NCI-H1092 treated with DMSO at 0.1 percent for 48 hours (cell line): ENCODE data around the gene SORCS2.

Source experiments
- DNase-seq: peaks from one replicate; lab custom pipeline; 2025; lab: John Stamatoyannopoulos, UW

Gene SORCS2

GRCh38 chr4:7356667-7357310 lies 164.5 kb downstream of the SORCS2 start:
- DNase-seq = no peak

GRCh38 chr4:7357323-7357722 lies 165.0 kb downstream of the SORCS2 start:
- no peak for DNase-seq

GRCh38 chr4:7358100-7358735 lies 165.9 kb downstream of the SORCS2 start:
- no peak for DNase-seq

GRCh38 chr4:7359400-7360062 lies 167.2 kb downstream of the SORCS2 start:
- DNase-seq = peak; percentile 80

GRCh38 chr4:7360806-7361205 lies 168.5 kb downstream of the SORCS2 start:
- DNase-seq = no peak

GRCh38 chr4:7361280-7361895 lies 169.1 kb downstream of the SORCS2 start:
- no peak for DNase-seq

GRCh38 chr4:7362341-7362740 lies 170.0 kb downstream of the SORCS2 start:
- DNase-seq = no peak

GRCh38 chr4:7362862-7363430 lies 170.6 kb downstream of the SORCS2 start:
- no peak for DNase-seq

- peak; percentile 73 for DNase-seq
These were observed 172.6 kb downstream of the SORCS2 start for GRCh38 chr4:7364979-7365378.

- peak; percentile 99 for DNase-seq
These were observed 173.3 kb downstream of the SORCS2 start for GRCh38 chr4:7365462-7366179.

GRCh38 chr4:7366180-7366945 lies 174.0 kb downstream of the SORCS2 start:
- DNase-seq = no peak

GRCh38 chr4:7366954-7367353 lies 174.6 kb downstream of the SORCS2 start:
- no peak for DNase-seq

- peak; percentile 74 for DNase-seq
These were observed 175.1 kb downstream of the SORCS2 start for GRCh38 chr4:7367406-7367805.

- peak; percentile 52 for DNase-seq
These were observed 175.5 kb downstream of the SORCS2 start for GRCh38 chr4:7367864-7368277.

- DNase-seq = no peak
These were observed 176.0 kb downstream of the SORCS2 start for GRCh38 chr4:7368296-7368695.

GRCh38 chr4:7369511-7369910 lies 177.2 kb downstream of the SORCS2 start:
- no peak for DNase-seq

- DNase-seq = no peak
These were observed 177.7 kb downstream of the SORCS2 start for GRCh38 chr4:7370038-7370437.

- no peak for DNase-seq
These were observed 179.0 kb downstream of the SORCS2 start for GRCh38 chr4:7371210-7371941.

GRCh38 chr4:7372673-7373072 lies 180.3 kb downstream of the SORCS2 start:
- no peak for DNase-seq

- no peak for DNase-seq
These were observed 182.2 kb downstream of the SORCS2 start for GRCh38 chr4:7374571-7374970.
